ENCODE measurements around the gene PDE4B.

GRCh38 chr1:66276218-66276617, 483.5 kb downstream of the PDE4B start:
- TF ChIP-seq CTCF (IDR thresholded peaks at IDR 0.05) (no peak), POLR2A (IDR thresholded peaks at IDR 0.05) (no peak)

Data from heart left ventricle (tissue), 13 donors.